ENCODE measurements around the gene OLIG1. TPM values are rescaled to one million over a fixed set of nuclear protein-coding genes. Genes with fewer than 3 reads are reported as not detected.

The OLIG1 gene
- polyA plus RNA-seq, 1 of the 3 experiments (the other 2 are of a cell fraction), result not detected

DNA sequence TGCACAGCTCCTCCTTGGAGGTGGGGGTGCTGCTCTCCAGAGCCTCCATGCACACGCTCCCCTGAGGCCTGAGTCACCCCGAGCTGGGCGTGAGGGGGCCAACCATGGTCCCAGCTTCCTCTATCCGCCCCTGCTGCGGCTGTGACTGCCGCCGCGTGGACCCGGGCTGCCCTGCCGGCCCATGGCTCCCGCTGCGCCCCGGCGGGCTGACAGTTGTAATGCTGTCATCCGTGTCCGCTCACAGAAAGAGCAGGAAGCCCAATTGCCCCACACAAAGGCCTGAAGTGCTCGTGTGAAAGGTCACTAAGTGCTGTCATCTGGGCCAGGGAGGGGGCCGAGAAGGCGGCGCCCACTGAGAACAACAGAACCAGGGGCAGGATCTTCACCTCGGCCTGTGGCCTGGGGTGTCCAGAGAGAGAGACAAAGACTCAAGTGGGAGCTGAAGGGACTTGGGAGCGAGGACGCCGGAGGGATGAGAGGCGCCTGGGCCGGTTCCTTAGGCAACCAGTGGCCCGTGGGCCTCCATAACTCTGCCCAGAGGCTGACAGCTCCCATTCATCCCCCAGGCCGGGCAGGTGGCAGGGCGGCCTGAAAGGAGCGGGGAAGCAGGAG, 31.5 kb downstream of the OLIG1 start:
- Histone ChIP-seq H3K79me2 (ENCODE audit: insufficient read depth) (no peaks in the 10 kb centered on the region), H4K20me1 (ENCODE audit: insufficient read depth) (no peaks in the 10 kb centered on the region), H3K36me3 (replicated peaks in 1 of 2; ENCODE audit: control insufficient read depth in 1 of 2, insufficient read depth in 2 of 2, low read length in 1 of 2) (no peaks in the 10 kb centered on the region), H3K4me3 (ENCODE audit: low read depth in 2 of 2, low read length in 1 of 2) (no peak overlapping the region), H3K4me2 (no peak overlapping the region), H3K9me3 (no peaks in the 10 kb centered on the region), H3F3A (replicated peaks; ENCODE audit: insufficient read depth) (no peaks in the 10 kb centered on the region), H3K4me1 (ENCODE audit: control insufficient read depth in 1 of 2, insufficient read depth in 2 of 2, low read depth in 1 of 2, low read length in 1 of 2) (no peaks in the 10 kb centered on the region), H3K27ac (ENCODE audit: low read depth in 2 of 2, low read length in 1 of 2) (no peak overlapping the region), H3K9ac (no peak overlapping the region), H2AFZ (ENCODE audit: low read depth) (no peak overlapping the region), H3K27me3 (ENCODE audit: insufficient read depth) (peaks cover 82% of the 10 kb centered on the region), H3K9me2 (no peaks in the 10 kb centered on the region)
- CTCF ChIA-PET, result no interaction called here
- 15% methylated on average over 20 of the region's 30 CpGs for WGBS (ENCODE audit: low lambda C conversion rate)
- no peak for DNase-seq
- no peak for TF ChIP-seq RXRA (IDR thresholded peaks at IDR 0.05; ENCODE audit: borderline replicate concordance, low read depth)
- no peak for TF ChIP-seq NFIC (IDR thresholded peaks at IDR 0.05; ENCODE audit: borderline replicate concordance)
- TF ChIP-seq YY1 (IDR thresholded peaks at IDR 0.05; ENCODE audit: low read depth), result no peak
- no peak for TF ChIP-seq CHD2 (IDR thresholded peaks at IDR 0.05; ENCODE audit: low read length, partially characterized antibody)
- TF ChIP-seq FOXM1 (IDR thresholded peaks at IDR 0.05; ENCODE audit: low read depth), result no peak
- TF ChIP-seq ELF1 (IDR thresholded peaks at IDR 0.05), result no peak
- TF ChIP-seq RCOR1 (IDR thresholded peaks at IDR 0.05; ENCODE audit: low read length), result no peak
- no peak for TF ChIP-seq REST (IDR thresholded peaks at IDR 0.05; ENCODE audit: low read depth, low read length)
- no peak for TF ChIP-seq EZH2phosphoT487 (IDR thresholded peaks at IDR 0.05; ENCODE audit: borderline replicate concordance, low read depth)
- TF ChIP-seq RAD21 (IDR thresholded peaks at IDR 0.05; ENCODE audit: low read length), result no peak
- no peak for TF ChIP-seq SMC3 (IDR thresholded peaks at IDR 0.05; ENCODE audit: low read depth, low read length)
- no peak for TF ChIP-seq ZBTB33 (IDR thresholded peaks at IDR 0.05; ENCODE audit: borderline replicate concordance, low read depth)
- no peak for TF ChIP-seq IRF3 (IDR thresholded peaks at IDR 0.05; ENCODE audit: low read depth, low read length)
- no peak for TF ChIP-seq FOSL2 (IDR thresholded peaks at IDR 0.05; ENCODE audit: borderline replicate concordance, low read depth)
- no peak for TF ChIP-seq USF2 (IDR thresholded peaks at IDR 0.05; ENCODE audit: borderline replicate concordance, low read depth, low read length)
- TF ChIP-seq MEF2A (IDR thresholded peaks at IDR 0.05; ENCODE audit: borderline replicate concordance, low read depth), result no peak
- TF ChIP-seq CTCF (IDR thresholded peaks at IDR 0.05), result no peak
- POLR2A ChIA-PET, result no interaction called here

Measured in SK-N-SH (cell line).